Motor neuron (in vitro differentiated cells): ENCODE results near the gene OR8K3. TPM values are rescaled to one million over a fixed set of nuclear protein-coding genes. Genes with fewer than 3 reads are reported as not detected.

Experiments
- ATAC-seq, 8 experiments: fragments of 200-7000 bp; cut with Tn5 transposase; replicated peaks in 6 of 8; 2 replicates each; pipeline ENCODE4 v1.8.0; 2021; ENCODE audit warnings: mild to moderate bottlenecking in 8 of 8, moderate library complexity in 8 of 8
- H3K27ac ChIP-seq, 2 donors: fragments of 250-450 bp; sonication (Bioruptor Pico); 2 replicates each; pipeline ENCODE4 v1.9.0; 2021; ENCODE audit warnings: antibody characterized with exemption in 2 of 2, mild to moderate bottlenecking in 2 of 2, moderate library complexity in 1 of 2
- H3K4me1 ChIP-seq, 2 donors: fragments of 250-450 bp; sonication (Bioruptor Pico); replicated peaks in 1 of 2; 2 replicates each; pipeline ENCODE4 v1.6.1; 2021; ENCODE audit warnings: antibody characterized with exemption in 2 of 2, mild to moderate bottlenecking in 2 of 2, moderate library complexity in 1 of 2
- H3K4me3 ChIP-seq, 5 donors: fragments of 250-450 bp; sonication (Bioruptor Pico); 2 replicates each; pipeline ENCODE4 v1.9.0; 2021; ENCODE audit warnings: antibody characterized with exemption in 5 of 5, mild to moderate bottlenecking in 5 of 5, moderate library complexity in 4 of 5
- WGBS, 10 experiments: fragments of 450-650 bp; shearing (Covaris generic); methylation state at CpG; one replicate each; pipeline ENCODE4 v1.0.0; 2022; 5-methylcytosine and 5-hydroxymethylcytosine counted together
- in situ Hi-C, 9 experiments: fragments of 400-800 bp; cut with MboI; loops; one replicate each; pipeline ENCODE4 v1.15.0; 2021; ENCODE audit warnings: low sequenced_read_pairs in 9 of 9, low pct_unique_long_range_greater_than_20kb in 2 of 9; ENCODE audit not compliant: unreplicated experiment in 9 of 9
- total RNA-seq, 8 experiments: library from RNA; unstranded; fragments of 300-600 nt; gene quantifications; 2 replicates each; pipeline versions ENCODE4 v1.2.3 to v1.2.4, GENCODE V29; 2022

The OR8K3 gene
- total RNA-seq: not detected

DNA sequence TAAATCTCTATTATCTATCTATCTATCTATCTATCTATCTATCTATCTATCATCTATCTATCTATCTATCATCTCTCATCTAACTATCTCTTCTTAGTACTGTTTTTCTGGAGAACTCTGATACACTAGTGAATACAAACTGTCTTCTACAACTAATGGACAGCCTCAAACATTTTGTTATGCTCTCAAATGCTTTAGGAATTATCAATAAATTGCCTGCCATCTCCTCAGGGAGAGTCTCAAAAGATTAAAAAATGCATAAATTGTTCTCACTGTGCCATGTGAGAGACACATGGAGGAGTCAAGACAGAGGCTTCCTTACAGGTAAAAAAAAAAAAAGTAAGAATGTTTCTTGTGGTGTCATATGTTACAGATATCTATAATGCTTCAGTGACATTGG, at the start of gene OR8K3:
TSS of gene OR8K3 (plus strand) at position 301 of the 400 bp plus-strand sequence. CDS start 3,163 bp downstream, outside the sequence.
- no peak within 1 kb of the TSS for H3K4me3 ChIP-seq
- in situ Hi-C loops: no loop called here
- H3K4me1 ChIP-seq: no peaks in the 10 kb centered on the region
- H3K27ac ChIP-seq: no peak within 1 kb of the TSS
- ATAC-seq: no peak

DNA sequence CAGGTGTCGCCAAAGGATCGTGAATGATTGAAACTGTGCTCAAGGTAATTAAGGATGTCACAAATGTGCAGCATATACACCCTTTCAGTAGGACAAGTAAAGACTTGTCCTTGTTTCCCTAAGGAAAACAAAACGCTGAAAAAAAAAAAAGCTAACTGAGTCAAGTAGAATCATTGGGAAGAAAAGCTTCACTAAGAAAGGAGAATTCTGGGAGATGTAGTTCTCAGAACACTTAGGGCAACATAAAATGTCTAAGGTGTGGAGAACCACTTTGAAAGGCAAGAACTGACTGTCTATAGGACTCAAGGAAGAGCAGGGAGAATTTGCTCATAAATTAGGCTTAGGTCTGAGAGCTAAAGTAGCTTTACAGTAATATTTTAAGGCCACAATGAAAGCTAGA, 43.9 kb upstream of the OR8K3 start:
- Histone ChIP-seq H3K4me3 (no peak overlapping the region), H3K27ac (no peak overlapping the region), H3K4me1 (no peaks in the 10 kb centered on the region)
- WGBS, 10 experiments: 0 to 74% (median 58%) methylated on average over 2 to 3 of the region's 3 CpGs
- in situ Hi-C loops: no loop called here
- ATAC-seq: no peak

DNA sequence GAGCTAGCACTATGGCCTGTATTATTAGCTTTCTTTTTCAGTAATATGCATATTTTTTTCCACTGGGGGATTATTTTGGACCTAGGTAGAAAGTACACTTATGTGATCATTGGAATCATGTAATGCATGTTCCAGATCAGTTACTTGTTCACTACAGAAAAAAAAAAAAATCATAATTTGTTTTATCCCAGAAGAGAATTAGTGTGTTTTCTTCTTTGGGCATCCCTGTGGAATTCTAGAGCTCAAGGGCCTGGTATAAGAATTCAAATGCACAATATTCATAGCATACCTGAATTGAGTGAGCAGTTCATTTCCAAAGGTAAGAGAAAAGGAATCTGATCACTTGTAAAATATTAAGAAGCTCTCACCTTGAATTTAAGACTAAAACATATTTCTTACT, 41.1 kb upstream of the OR8K3 start, which contains the start of gene OR5T1:
TSS of gene OR5T1 (plus strand) at position 301 of the 400 bp plus-strand sequence. CDS start 1,485 bp downstream, outside the sequence.
- Histone ChIP-seq H3K27ac (no peak within 1 kb of the TSS), H3K4me1 (no peaks in the 10 kb centered on the region), H3K4me3 (no peak within 1 kb of the TSS)
- in situ Hi-C loops: no loop called here
- ATAC-seq: no peak

DNA sequence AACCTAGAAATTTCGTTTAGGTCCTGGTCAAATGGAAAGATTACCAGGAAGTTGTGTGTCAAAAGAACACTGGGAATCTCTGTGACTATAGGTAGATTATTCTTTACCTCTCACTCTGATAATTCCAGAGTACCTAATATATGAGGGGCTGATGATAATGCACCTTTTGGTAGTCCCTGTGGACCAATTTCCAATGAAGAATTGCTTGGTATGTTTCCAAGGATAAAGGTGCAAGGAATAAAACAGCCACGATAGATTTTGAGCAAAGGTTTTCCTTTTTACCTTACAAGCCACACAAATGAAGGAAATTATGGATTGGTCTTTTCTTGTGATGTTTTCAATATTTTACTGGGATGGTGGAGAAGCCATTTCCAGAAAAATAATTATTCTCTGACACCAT, 22.8 kb upstream of the OR8K3 start, which contains the start of gene OR8H1:
TSS of gene OR8H1 (minus strand) at position 101 of the 400 bp plus-strand sequence. CDS start 1,192 bp downstream, outside the sequence.
- H3K4me3 ChIP-seq: no peak within 1 kb of the TSS
- H3K27ac ChIP-seq: no peak within 1 kb of the TSS
- no peak for ATAC-seq
- 0 to 91% (median 67%) methylated on average over 1 to 2 of the region's 2 CpGs; no CpG with 5 or more reads in 1 of the 10 experiments for WGBS, 10 experiments
- in situ Hi-C loops: no loop called here
- H3K4me1 ChIP-seq: no peaks in the 10 kb centered on the region

DNA sequence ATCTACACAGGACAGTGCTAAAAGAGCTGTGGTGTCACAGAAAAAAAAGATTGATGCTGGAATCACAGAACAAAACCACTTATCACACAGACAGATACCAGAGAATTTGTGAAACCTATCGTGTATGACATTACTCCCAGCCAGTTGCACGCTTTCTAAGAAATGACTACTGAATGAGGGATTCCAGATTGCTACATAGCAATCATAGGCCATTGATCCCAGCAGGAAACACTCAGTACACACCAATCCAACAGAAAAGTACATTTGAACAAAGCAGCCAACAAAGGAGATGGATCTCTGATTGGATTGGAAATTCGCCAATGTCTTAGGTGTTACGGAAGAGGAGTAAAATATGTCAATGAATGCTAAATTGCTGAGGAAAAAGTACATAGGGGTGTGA, 18.0 kb upstream of the OR8K3 start:
- 0 to 100% (median 95%) methylated on average over 1 to 4 of the region's 4 CpGs; no CpG with 5 or more reads in 2 of the 10 experiments for WGBS, 10 experiments
- H3K27ac ChIP-seq: no peak overlapping the region
- H3K4me3 ChIP-seq: no peak overlapping the region

DNA sequence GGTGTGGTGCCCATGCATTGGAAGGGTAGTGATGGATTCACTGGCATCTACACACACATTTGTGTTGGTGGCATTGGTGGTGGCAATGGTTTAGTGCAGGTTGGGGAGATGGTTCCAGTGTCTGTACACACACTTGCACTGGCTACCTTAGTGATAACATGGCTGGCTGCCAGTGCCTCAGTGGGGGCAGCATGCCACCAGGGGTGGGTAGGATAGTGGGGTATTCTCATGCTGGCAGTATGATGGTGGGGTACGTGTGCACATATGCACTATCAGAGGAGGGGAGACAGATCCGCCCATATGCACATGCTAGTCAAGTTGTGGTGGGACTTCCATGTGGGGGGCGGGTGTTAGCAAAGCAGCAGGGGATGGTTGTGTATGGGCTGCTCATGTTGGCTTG, 7.1 kb upstream of the OR8K3 start:
- no peak for ATAC-seq

More for the DNA sequence above, 18.0 kb upstream of the OR8K3 start:
- no peaks in the 10 kb centered on the region for H3K4me1 ChIP-seq
- in situ Hi-C loops: no loop called here
- no peak for ATAC-seq

DNA sequence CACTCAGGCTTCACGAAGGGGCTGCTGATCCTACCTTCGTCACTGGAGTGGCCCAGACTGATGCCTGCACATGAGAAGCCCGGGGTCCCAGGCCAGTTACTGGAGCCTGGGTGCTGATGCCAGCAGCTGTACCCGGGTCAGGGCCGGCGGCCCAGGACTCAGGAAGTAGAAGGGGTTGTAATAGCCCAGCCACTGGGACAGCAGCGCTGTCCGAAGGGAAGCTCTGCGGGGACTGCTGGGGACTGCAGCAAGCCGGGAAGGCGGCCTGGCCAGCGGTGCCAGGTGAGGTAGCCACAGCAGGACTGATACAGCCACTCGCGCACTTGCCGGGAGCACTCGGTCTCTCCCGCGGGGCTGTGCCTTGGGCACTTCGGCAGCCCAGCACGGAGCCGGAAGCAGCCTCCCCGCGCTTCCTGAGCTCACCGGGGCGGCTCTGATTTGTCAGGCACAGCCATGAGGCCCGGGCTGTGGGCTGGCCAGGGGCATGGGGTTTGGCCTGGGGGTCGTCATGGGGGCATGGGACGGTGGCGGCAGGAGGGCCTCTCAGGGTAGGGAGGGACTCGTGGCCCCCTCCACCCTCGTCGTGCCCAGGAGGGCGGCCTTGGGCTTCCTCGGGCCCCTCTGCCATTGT, 17.0 kb downstream of the OR8K3 start:
- H3K27ac ChIP-seq: no peak overlapping the region
- in situ Hi-C loops: no loop called here
- no peak for ATAC-seq
- H3K4me1 ChIP-seq: no peaks in the 10 kb centered on the region
- H3K4me3 ChIP-seq: no peak overlapping the region
- 10 to 100% (median 87%) methylated on average over 1 to 15 of the region's 34 CpGs; no CpG with 5 or more reads in 2 of the 10 experiments for WGBS, 10 experiments

More for the DNA sequence above, 7.1 kb upstream of the OR8K3 start:
- no peak overlapping the region for H3K4me3 ChIP-seq
- H3K4me1 ChIP-seq: no peaks in the 10 kb centered on the region
- no CpG with 5 or more reads among the region's 3 CpGs for WGBS, 10 experiments
- no peak overlapping the region for H3K27ac ChIP-seq
- in situ Hi-C loops: no loop called here

DNA sequence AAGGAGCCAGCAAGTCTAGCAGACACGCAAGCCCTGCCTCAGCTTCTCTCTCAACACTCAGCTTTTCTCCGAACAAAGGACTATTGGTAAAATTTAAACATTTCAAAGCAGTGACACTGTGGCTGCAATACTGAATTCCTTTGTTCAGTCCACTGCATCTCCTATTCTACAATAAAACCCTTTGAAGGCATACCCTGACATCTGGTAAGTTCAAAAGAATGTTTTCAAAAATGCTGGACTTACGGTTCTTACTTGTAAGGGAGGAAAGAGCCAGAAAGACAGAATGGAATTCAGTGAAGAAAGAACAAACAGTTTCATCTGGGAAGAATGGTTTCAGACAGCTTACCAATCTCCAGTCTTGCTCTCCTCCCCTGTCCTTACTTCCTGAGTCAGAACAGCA, 18.2 kb downstream of the OR8K3 start:
- WGBS, 10 experiments: 0 to 78% (median 31%) methylated on average over 1 to 3 of the region's 3 CpGs; no CpG with 5 or more reads in 2 of the 10 experiments
- ATAC-seq: no peak
- no peak overlapping the region for H3K27ac ChIP-seq
- H3K4me3 ChIP-seq: no peak overlapping the region
- in situ Hi-C loops: no loop called here
- no peaks in the 10 kb centered on the region for H3K4me1 ChIP-seq

DNA sequence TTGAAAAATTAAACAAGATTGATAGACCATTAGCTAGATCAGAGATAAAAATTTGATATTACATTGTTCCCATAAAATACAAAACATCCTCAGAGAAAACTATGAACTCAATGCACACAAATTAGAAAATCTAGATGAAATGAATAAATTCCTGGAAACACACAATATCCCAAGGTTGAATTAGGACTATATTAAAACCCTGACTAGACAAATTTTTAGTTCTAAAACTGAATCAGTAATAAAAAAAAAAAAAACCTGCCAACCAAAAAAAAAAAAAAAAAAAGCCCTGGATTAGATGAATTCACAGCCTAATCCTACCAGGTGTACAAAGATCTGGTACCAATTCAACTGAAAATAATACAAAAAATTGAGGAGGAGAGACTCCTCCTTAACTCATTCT, 25.3 kb downstream of the OR8K3 start:
- in situ Hi-C loops: no loop called here
- Histone ChIP-seq H3K4me1 (no peaks in the 10 kb centered on the region), H3K27ac (no peak overlapping the region), H3K4me3 (no peak overlapping the region)
- ATAC-seq: no peak

DNA sequence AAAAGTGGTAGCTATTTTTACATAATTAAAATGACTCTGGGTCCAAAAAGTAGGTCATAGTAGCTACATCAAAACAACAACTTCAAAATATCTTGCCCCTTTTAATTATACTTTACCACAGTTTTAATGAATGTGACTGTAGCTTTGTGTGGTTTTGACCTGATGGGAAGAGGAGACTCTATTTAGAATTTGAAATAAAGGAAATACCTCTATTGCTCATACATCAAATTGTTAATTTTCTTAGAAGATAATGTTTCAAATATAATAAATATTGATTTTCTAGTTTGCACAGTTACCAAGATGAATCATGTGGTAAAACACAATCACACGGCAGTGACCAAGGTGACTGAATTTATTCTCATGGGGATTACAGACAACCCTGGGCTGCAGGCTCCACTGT, 30.8 kb downstream of the OR8K3 start, which contains the start of gene OR8K1:
TSS of gene OR8K1 (plus strand) at position 301 of the 400 bp plus-strand sequence. CDS start at position 301, 0 bp downstream.
- Histone ChIP-seq H3K27ac (no peak within 1 kb of the TSS), H3K4me3 (no peak within 1 kb of the TSS), H3K4me1 (no peaks in the 10 kb centered on the region)
- WGBS, 10 experiments: 0 to 95% (median 69%) methylated on average over 1 of the region's 1 CpG; no CpG with 5 or more reads in 2 of the 10 experiments
- ATAC-seq: no peak
- in situ Hi-C loops: no loop called here

DNA sequence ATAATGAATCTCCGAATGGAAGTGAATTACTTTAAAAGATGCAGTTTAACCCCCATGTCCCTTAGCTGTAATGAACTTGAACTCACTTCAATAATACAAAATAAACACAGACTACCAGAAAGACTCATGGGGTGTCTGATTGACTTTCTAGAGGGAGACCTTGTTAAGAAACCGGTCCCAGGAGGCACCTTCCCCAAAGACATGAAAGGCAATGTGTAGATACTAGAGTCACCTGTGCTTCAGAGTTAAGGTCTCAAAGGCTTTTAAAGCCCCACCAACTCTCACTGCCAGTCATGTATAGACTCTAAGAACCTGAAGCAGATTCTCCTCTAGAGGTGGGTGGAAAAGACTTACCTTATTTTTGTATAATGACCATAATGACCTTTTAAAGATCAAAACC, 39.0 kb downstream of the OR8K3 start, which contains the start of gene OR8J1:
TSS of gene OR8J1 (plus strand) at position 301 of the 400 bp plus-strand sequence. CDS start 5,956 bp downstream, outside the sequence.
- no peaks in the 10 kb centered on the region for H3K4me1 ChIP-seq
- H3K4me3 ChIP-seq: no peak within 1 kb of the TSS
- in situ Hi-C loops: no loop called here
- H3K27ac ChIP-seq: no peak within 1 kb of the TSS
- WGBS, 10 experiments: 0 to 100% (median 73%) methylated on average over 1 to 2 of the region's 2 CpGs
- ATAC-seq: no peak
